ENCODE results near the gene OR10T2.
"Not testable (repeated sequence)": the region's sequence is repeated elsewhere in the genome, so short reads cannot be mapped to it uniquely, and the experiment has no call there.

OR10T2 gene

GRCh38 chr1:158355773-158356285 lies 43.4 kb downstream of the OR10T2 start:
- Histone ChIP-seq H3K36me3 (ENCODE audit: control insufficient read depth, insufficient read depth, low read length) (no peaks in the 10 kb centered on the region), H3K4me3 (replicated peaks; ENCODE audit: low read depth, low read length) (no peak overlapping the region), H3K27me3 (replicated peaks; ENCODE audit: control insufficient read depth, insufficient read depth, low read length) (no peaks in the 10 kb centered on the region)
- TF ChIP-seq, protein P1, sequence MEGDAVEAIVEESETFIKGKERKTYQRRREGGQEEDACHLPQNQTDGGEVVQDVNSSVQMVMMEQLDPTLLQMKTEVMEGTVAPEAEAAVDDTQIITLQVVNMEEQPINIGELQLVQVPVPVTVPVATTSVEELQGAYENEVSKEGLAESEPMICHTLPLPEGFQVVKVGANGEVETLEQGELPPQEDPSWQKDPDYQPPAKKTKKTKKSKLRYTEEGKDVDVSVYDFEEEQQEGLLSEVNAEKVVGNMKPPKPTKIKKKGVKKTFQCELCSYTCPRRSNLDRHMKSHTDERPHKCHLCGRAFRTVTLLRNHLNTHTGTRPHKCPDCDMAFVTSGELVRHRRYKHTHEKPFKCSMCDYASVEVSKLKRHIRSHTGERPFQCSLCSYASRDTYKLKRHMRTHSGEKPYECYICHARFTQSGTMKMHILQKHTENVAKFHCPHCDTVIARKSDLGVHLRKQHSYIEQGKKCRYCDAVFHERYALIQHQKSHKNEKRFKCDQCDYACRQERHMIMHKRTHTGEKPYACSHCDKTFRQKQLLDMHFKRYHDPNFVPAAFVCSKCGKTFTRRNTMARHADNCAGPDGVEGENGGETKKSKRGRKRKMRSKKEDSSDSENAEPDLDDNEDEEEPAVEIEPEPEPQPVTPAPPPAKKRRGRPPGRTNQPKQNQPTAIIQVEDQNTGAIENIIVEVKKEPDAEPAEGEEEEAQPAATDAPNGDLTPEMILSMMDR (IDR thresholded peaks at IDR 0.05; ENCODE audit: insufficient read depth, low read length, poor library complexity, severe bottlenecking), result no peak
- DNase-seq (ENCODE audit: extremely low read depth, insufficient read length), result no peak

GRCh38 chr1:158354255-158354654 lies 45.0 kb downstream of the OR10T2 start:
- H3K27me3 ChIP-seq (replicated peaks; ENCODE audit: control insufficient read depth, insufficient read depth, low read length), result no peaks in the 10 kb centered on the region
- H3K4me3 ChIP-seq (replicated peaks; ENCODE audit: low read depth, low read length), result no peak overlapping the region
- TF ChIP-seq, protein P1 (IDR thresholded peaks at IDR 0.05; ENCODE audit: insufficient read depth, low read length, poor library complexity, severe bottlenecking), result no peak
- DNase-seq (ENCODE audit: extremely low read depth, insufficient read length), result no peak
- H3K36me3 ChIP-seq (ENCODE audit: control insufficient read depth, insufficient read depth, low read length), result no peaks in the 10 kb centered on the region

DNA sequence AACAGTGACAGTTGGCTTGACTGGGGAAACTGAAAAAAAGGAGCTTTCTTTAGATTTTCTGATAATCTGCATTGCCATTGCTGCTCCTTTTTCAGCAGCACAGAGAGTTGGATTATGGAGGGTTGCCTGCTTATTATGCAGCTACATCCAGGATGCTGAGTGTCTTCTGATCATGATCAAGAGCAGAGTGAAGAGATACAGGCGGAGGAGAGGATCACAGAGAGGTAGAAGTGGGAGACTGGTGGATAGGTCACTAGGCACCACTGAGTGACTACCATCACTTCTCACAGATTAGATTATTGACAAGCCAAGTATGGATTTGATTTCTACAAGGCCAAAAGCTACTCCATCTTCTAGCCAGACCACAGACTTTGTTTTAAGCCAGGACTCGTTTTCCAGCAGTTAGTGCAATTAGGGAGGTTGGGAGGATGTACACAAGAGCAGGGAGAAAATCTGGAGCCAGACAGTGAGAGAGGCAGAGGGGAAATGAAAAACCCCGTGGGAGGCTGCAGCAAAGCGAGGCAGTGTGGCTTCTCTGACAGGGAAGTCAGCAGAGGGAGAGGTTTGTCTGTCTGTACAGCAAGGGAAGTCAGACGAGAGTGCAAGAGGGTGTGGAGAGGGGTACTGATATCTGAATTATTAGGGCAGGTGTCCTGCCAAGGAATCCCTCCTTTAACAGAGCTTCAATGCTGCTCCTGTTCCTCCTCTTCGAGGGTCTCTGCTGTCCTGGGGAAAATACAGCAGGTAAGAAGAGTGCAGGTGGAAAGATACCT lies 45.8 kb downstream of the OR10T2 start, which contains the start of gene CD1E:
TSS of gene CD1E (plus strand) at position 592 of the 773 bp plus-strand sequence. CDS start at position 687, 95 bp downstream.
- no peak for DNase-seq (ENCODE audit: extremely low read depth, insufficient read length)
- Histone ChIP-seq H3K4me3 (replicated peaks; ENCODE audit: low read depth, low read length) (no peak within 1 kb of the TSS), H3K27me3 (replicated peaks; ENCODE audit: control insufficient read depth, insufficient read depth, low read length) (no peaks in the 10 kb centered on the region), H3K36me3 (ENCODE audit: control insufficient read depth, insufficient read depth, low read length) (no peaks in the 10 kb centered on the region)
- TF ChIP-seq, protein P1 (IDR thresholded peaks at IDR 0.05; ENCODE audit: insufficient read depth, low read length, poor library complexity, severe bottlenecking), result no peak

GRCh38 chr1:158348946-158349345 lies 50.3 kb downstream of the OR10T2 start:
- not testable (repeated sequence) for H3K27me3 ChIP-seq (replicated peaks; ENCODE audit: control insufficient read depth, insufficient read depth, low read length); H3K4me3 ChIP-seq (replicated peaks; ENCODE audit: low read depth, low read length); DNase-seq (ENCODE audit: extremely low read depth, insufficient read length); H3K36me3 ChIP-seq (ENCODE audit: control insufficient read depth, insufficient read depth, low read length)
